Measurements from ENCODE around the gene ABCC8. TPM values are rescaled to one million over a fixed set of nuclear protein-coding genes. Genes with fewer than 3 reads are reported as not detected.

The ABCC8 gene
- total RNA-seq, 4 donors from 2014 or later = 0.40 to 4.0 (median 3.5) TPM

DNA sequence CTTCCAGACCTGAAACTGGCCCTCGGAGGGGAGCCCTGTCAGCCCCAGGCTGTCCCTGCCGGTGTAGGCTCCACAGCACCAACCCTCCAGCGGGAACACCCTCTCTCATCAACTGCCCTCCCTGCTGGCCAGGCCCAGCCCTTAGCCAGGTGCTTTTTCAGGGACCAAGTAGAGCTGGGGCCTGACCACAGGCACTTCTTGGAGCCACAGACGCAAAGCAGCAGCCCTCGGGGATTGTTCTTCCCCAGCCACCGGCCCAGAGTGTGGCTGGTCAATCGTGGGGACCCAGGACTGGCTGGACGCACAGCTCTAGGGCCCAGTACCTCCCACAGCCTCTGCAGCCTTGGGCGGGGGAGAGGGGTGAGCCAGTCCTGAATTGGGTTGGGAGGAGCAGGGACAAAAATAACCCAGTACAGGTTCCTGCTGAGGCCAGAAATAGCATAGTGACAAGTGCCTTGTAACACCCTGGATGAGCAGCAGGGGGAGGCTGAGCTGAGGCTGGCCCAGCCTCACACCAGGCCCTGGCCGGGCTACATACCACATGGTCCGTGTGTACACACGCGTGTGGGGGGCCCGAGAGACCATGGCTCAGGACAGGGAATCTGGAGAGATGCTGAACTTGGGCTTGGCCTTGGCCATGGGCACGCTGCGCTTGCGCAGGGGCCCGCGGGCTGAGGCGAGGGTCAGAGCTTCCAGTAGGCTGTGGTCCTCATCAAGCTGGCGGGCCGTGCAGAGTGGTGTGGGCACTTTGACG lies 90.1 kb downstream of the ABCC8 start:
- in situ Hi-C loops (cut with MboI; ENCODE audit: low pct_ligation_motif_present in 1 of 4, low pct_unique_long_range_greater_than_20kb in 1 of 4, low sequenced_read_pairs in 3 of 4) (loop anchor here in 1 of 4 donors (10.0 kb wide), 1 partner anchor 118 kb away; no protein-coding TSS in a partner anchor), intact Hi-C loops (cut with DNase I; ENCODE audit: low total_unique reads) (no loop called here)
- 61% methylated on average over 17 of the region's 23 CpGs; no CpG with 5 or more reads in 1 of the 2 donors for WGBS, 2 donors (ENCODE audit: low coverage in 1 of 2)
- TF ChIP-seq POLR2A (IDR thresholded peaks at IDR 0.05) = no peak
- TF ChIP-seq POLR2AphosphoS5 (IDR thresholded peaks at IDR 0.05) = no peak
- TF ChIP-seq EP300 (IDR thresholded peaks at IDR 0.05; ENCODE audit: low read depth) = no peak
- TF ChIP-seq, protein P1, sequence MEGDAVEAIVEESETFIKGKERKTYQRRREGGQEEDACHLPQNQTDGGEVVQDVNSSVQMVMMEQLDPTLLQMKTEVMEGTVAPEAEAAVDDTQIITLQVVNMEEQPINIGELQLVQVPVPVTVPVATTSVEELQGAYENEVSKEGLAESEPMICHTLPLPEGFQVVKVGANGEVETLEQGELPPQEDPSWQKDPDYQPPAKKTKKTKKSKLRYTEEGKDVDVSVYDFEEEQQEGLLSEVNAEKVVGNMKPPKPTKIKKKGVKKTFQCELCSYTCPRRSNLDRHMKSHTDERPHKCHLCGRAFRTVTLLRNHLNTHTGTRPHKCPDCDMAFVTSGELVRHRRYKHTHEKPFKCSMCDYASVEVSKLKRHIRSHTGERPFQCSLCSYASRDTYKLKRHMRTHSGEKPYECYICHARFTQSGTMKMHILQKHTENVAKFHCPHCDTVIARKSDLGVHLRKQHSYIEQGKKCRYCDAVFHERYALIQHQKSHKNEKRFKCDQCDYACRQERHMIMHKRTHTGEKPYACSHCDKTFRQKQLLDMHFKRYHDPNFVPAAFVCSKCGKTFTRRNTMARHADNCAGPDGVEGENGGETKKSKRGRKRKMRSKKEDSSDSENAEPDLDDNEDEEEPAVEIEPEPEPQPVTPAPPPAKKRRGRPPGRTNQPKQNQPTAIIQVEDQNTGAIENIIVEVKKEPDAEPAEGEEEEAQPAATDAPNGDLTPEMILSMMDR (IDR thresholded peaks at IDR 0.05) = peak; percentile 53 to 81 (median 66)
- Histone ChIP-seq H3K36me3 (no peaks in the 10 kb centered on the region), H3K9me3 (no peaks in the 10 kb centered on the region), H3K4me3 (no peak overlapping the region), H3K27ac (no peak overlapping the region), H3K27me3 (no peaks in the 10 kb centered on the region), H3K4me1 (peaks cover 0 to 5% (median 3%) of the 10 kb centered on the region in 4 donors)
- peak; percentile 63 for DNase-seq

DNA sequence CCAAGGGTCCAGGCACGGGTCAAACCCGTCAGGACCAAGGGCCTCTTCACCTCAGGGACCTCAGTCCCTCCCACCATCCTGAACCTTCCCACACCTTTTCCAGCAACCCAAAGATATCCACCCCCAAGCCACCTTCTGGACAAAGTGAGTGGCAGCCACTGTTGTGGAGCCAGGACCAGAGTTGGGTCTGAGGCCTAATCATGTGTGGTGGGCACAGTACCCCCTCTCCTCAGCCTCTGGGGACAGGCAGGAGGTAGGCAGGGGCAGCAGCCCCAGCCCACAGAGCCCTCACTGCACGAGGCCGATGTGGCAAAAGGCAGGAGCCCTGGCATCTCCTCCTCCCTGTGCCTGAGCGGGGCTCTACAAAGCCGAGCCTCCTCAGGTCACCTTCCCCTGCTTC lies 90.7 kb downstream of the ABCC8 start:
- H3K4me3 ChIP-seq = no peak overlapping the region
- no peaks in the 10 kb centered on the region for H3K36me3 ChIP-seq
- intact Hi-C loops (cut with DNase I; ENCODE audit: low total_unique reads) (loop anchor here (2.0 kb wide), 1 partner anchor 119 kb away; no protein-coding TSS in a partner anchor), in situ Hi-C loops (cut with MboI; ENCODE audit: low pct_ligation_motif_present in 1 of 4, low pct_unique_long_range_greater_than_20kb in 1 of 4, low sequenced_read_pairs in 3 of 4) (loop anchor here in 1 of 4 donors (10.0 kb wide), 1 partner anchor 119 kb away; no protein-coding TSS in a partner anchor)
- H3K9me3 ChIP-seq = no peaks in the 10 kb centered on the region
- H3K4me1 ChIP-seq = peaks cover 0 to 5% (median 3%) of the 10 kb centered on the region in 4 donors
- WGBS, 2 donors (ENCODE audit: low coverage in 1 of 2) = 83 to 87% methylated on average over 2 to 6 of the region's 6 CpGs
- H3K27me3 ChIP-seq = no peaks in the 10 kb centered on the region
- no peak for DNase-seq
- no peak overlapping the region for H3K27ac ChIP-seq
- no peak for TF ChIP-seq EP300 (IDR thresholded peaks at IDR 0.05; ENCODE audit: low read depth)
- no peak for TF ChIP-seq POLR2AphosphoS5 (IDR thresholded peaks at IDR 0.05)
- TF ChIP-seq, protein P1 (IDR thresholded peaks at IDR 0.05) = no peak
- no peak for TF ChIP-seq POLR2A (IDR thresholded peaks at IDR 0.05)

DNA sequence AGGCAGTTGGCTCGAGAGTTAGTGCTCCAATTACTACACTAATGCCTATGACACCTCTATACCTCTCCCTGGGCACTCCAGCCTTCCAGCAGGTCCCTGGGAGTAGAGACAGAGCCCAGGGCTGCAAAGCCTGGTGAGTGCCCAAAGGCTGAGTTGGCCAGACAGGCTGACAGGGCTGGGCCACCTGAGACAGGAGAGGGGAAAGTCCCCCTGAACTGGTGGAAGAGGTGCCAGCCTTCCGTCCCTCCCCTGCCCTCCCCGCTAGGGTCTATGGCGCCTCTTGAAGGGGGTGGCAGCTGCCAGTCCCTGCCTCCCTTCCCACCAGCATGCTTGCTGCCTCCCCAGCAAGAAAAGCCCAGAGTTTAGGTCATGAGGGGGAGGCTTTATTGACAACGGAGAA lies 91.2 kb downstream of the ABCC8 start:
- intact Hi-C loops (cut with DNase I; ENCODE audit: low total_unique reads) = loop anchor here (2.0 kb wide), 1 partner anchor 119 kb away; no protein-coding TSS in a partner anchor
- in situ Hi-C loops (cut with MboI; ENCODE audit: low pct_ligation_motif_present in 1 of 4, low pct_unique_long_range_greater_than_20kb in 1 of 4, low sequenced_read_pairs in 3 of 4) = loop anchor here in 1 of 4 donors (10.0 kb wide), 1 partner anchor 119 kb away; no protein-coding TSS in a partner anchor
- peaks cover 0 to 5% (median 3%) of the 10 kb centered on the region in 4 donors for H3K4me1 ChIP-seq
- no peaks in the 10 kb centered on the region for H3K27me3 ChIP-seq
- DNase-seq = no peak
- TF ChIP-seq EP300 (IDR thresholded peaks at IDR 0.05; ENCODE audit: low read depth) (no peak), POLR2A (IDR thresholded peaks at IDR 0.05) (no peak), POLR2AphosphoS5 (IDR thresholded peaks at IDR 0.05) (no peak)
- TF ChIP-seq, protein P1 (IDR thresholded peaks at IDR 0.05) = no peak
- 86 to 90% methylated on average over 1 to 5 of the region's 5 CpGs for WGBS, 2 donors (ENCODE audit: low coverage in 1 of 2)
- no peaks in the 10 kb centered on the region for H3K9me3 ChIP-seq
- H3K27ac ChIP-seq = no peak overlapping the region
- H3K4me3 ChIP-seq = no peak overlapping the region
- no peaks in the 10 kb centered on the region for H3K36me3 ChIP-seq

DNA sequence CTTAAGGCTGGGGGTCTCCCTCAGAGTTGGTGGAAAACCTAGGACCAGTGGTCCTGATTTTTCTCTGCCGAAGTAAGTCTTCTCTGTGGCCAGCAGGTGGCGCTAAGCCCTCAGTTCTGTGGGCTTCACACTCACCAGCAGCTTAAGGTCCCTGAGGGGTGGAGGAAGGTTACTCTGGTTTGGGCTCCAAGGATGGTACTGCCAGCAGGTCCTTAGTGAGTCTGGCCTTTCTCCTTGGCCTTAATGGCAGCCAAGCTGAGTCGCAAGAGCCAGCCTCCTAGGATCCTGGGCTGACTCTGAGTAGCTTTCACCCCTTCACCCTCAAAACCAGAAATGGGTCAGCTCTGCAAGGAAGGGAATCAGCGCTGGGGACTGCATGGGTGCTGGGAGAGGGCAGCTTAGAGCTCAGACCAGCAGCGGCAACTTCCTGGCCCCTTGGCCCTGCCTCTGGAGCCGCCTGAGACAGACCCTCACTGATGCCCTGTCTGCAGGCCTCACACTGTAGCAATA lies 92.6 kb downstream of the ABCC8 start:
- DNase-seq = peak; percentile 83
- Histone ChIP-seq H3K27ac (no peak overlapping the region), H3K27me3 (no peaks in the 10 kb centered on the region), H3K9me3 (no peaks in the 10 kb centered on the region), H3K4me3 (no peak overlapping the region), H3K4me1 (peaks cover 0 to 5% (median 2%) of the 10 kb centered on the region in 4 donors), H3K36me3 (no peaks in the 10 kb centered on the region)
- WGBS, 2 donors (ENCODE audit: low coverage in 1 of 2) = 51% methylated on average over 6 of the region's 6 CpGs; no CpG with 5 or more reads in 1 of the 2 donors
- in situ Hi-C loops (cut with MboI; ENCODE audit: low pct_ligation_motif_present in 1 of 4, low pct_unique_long_range_greater_than_20kb in 1 of 4, low sequenced_read_pairs in 3 of 4) (loop anchor here in 3 of 4 donors (5.0 to 10.0 kb wide), 2 partner anchors 121 to 123 kb away; no protein-coding TSS in a partner anchor), intact Hi-C loops (cut with DNase I; ENCODE audit: low total_unique reads) (loop anchor here (2.0 to 5.0 kb wide), 2 partner anchors 121 to 1317 kb away; no protein-coding TSS in a partner anchor)
- TF ChIP-seq, protein P1 (IDR thresholded peaks at IDR 0.05) = peak; percentile 87 to 94 (median 90)
- TF ChIP-seq POLR2A (IDR thresholded peaks at IDR 0.05) = no peak
- TF ChIP-seq POLR2AphosphoS5 (IDR thresholded peaks at IDR 0.05) = no peak
- no peak for TF ChIP-seq EP300 (IDR thresholded peaks at IDR 0.05; ENCODE audit: low read depth)

Data from transverse colon (tissue), 4 donors.